ENCODE measurements around the gene ADGRF3. TPM values are rescaled to one million over a fixed set of nuclear protein-coding genes. Genes with fewer than 3 reads are reported as not detected.

The ADGRF3 gene
- total and polyA plus RNA-seq, 2 of the 8 experiments (the other 6 are each of a cell fraction or from before 2014, with no cell fraction given), result 0.54 to 0.69 TPM

GRCh38 chr2:26283606-26284005, 63.0 kb downstream of the ADGRF3 start:
- no peak overlapping the region for H4K5ac ChIP-seq (ENCODE audit: insufficient read length, low read depth, low read length)
- H3K4me1 ChIP-seq (replicated peaks in 1 of 4; ENCODE audit: control insufficient read depth in 3 of 4, insufficient read depth in 4 of 4, low read length in 3 of 4), result no peaks in the 10 kb centered on the region
- FAIRE-seq (no peak), DNase-seq (ENCODE audit: low read depth in 1 of 2, low spot score in 2 of 2) (no peak)
- H2BK12ac ChIP-seq (ENCODE audit: low read depth, low read length), result no peak overlapping the region
- H3K36me3 ChIP-seq (ENCODE audit: control insufficient read depth in 2 of 4, insufficient read depth in 4 of 4, low read length in 3 of 4), result peaks cover 5 to 55% (median 26%) of the 10 kb centered on the region in 4 experiments; a peak in 7 of 8 replicates
- H3K4ac ChIP-seq (replicated peaks; ENCODE audit: insufficient read length, low read depth, low read length), result no peak overlapping the region
- H2BK5ac ChIP-seq (ENCODE audit: low read depth, low read length), result no peak overlapping the region
- H3K23me2 ChIP-seq (ENCODE audit: low read depth, low read length), result no peaks in the 10 kb centered on the region
- no peaks in the 10 kb centered on the region for H3K9me3 ChIP-seq (ENCODE audit: insufficient read depth in 2 of 2, low read depth in 1 of 2, low read length in 1 of 2)
- no peak overlapping the region for H3K4me2 ChIP-seq (ENCODE audit: insufficient read depth in 1 of 2, low read depth in 2 of 2, low read length in 2 of 2)
- H3K27me3 ChIP-seq (replicated peaks in 1 of 4; ENCODE audit: control insufficient read depth in 3 of 4, extremely low read depth in 1 of 4, insufficient read depth in 3 of 4, low read length in 3 of 4), result no peaks in the 10 kb centered on the region
- no peak overlapping the region for H2BK120ac ChIP-seq (replicated peaks; ENCODE audit: low read depth, low read length)
- POLR2A ChIA-PET (ENCODE audit: partially characterized antibody), result interaction anchor here (1.4 kb wide), 1 partner anchor 32 kb away, joined by 3 read pairs; no protein-coding TSS in a partner anchor
- H3K4me3 ChIP-seq (ENCODE audit: extremely low read depth in 1 of 4, insufficient read depth in 2 of 4, low read depth in 3 of 4, low read length in 4 of 4), result no peak overlapping the region
- H2AK5ac ChIP-seq (ENCODE audit: low read depth, low read length), result no peak overlapping the region
- WGBS, 2 experiments (ENCODE audit: extremely low coverage in 1 of 2, insufficient coverage in 1 of 2, insufficient read length in 1 of 2, insufficient replicate concordance in 2 of 2, low coverage in 1 of 2, low lambda C conversion rate in 2 of 2, missing lambda C conversion rate in 1 of 2), result 98% methylated on average over 2 of the region's 2 CpGs; no CpG with 5 or more reads in 1 of the 2 experiments
- H3K79me2 ChIP-seq (ENCODE audit: control insufficient read depth in 1 of 2, insufficient read depth in 2 of 2, low read length in 2 of 2), result no peaks in the 10 kb centered on the region
- no peak overlapping the region for H2AFZ ChIP-seq (ENCODE audit: low read length)
- H3K27ac ChIP-seq (ENCODE audit: low read depth, low read length), result no peak overlapping the region
- no peak overlapping the region for H3K9ac ChIP-seq (replicated peaks in 1 of 4; ENCODE audit: extremely low read depth in 1 of 4, low read depth in 3 of 4, low read length in 3 of 4)
- CTCF ChIA-PET (ENCODE audit: partially characterized antibody), result interaction anchor here (0.6 to 1.1 kb wide), 3 partner anchors 47 to 1845 kb away, joined by 3 read pairs; no protein-coding TSS in a partner anchor
- no peaks in the 10 kb centered on the region; the same call in 1 of the 2 replicates for H3K79me1 ChIP-seq (ENCODE audit: low read depth, low read length)
- no peak overlapping the region for H2BK15ac ChIP-seq (ENCODE audit: low read length)
- H3K23ac ChIP-seq (ENCODE audit: insufficient read length), result no peak overlapping the region
- no peak overlapping the region for H4K8ac ChIP-seq (ENCODE audit: extremely low read depth, insufficient read depth, low read length)
- H3K18ac ChIP-seq (ENCODE audit: extremely low read depth, low read length), result no peak overlapping the region
- H2BK20ac ChIP-seq (ENCODE audit: low read length), result no peak overlapping the region
- H3K14ac ChIP-seq (ENCODE audit: insufficient read length), result no peak overlapping the region
- no peak overlapping the region for H4K91ac ChIP-seq (replicated peaks; ENCODE audit: insufficient read length, low read length)
- H4K20me1 ChIP-seq (replicated peaks in 1 of 2; ENCODE audit: control insufficient read depth in 1 of 2, insufficient read depth in 2 of 2, low read length in 2 of 2), result no peaks in the 10 kb centered on the region
- no peak overlapping the region for H3K56ac ChIP-seq (replicated peaks; ENCODE audit: insufficient read length, low read depth, low read length)
- TF ChIP-seq NANOG (IDR thresholded peaks at IDR 0.05; ENCODE audit: insufficient read depth, low read depth, low read length, poor library complexity, severe bottlenecking) (no peak), CHD2 (IDR thresholded peaks at IDR 0.05; ENCODE audit: low read length) (no peak), RXRA (IDR thresholded peaks at IDR 0.05; ENCODE audit: insufficient read depth, low read depth, low read length) (no peak), RNF2 (IDR thresholded peaks at IDR 0.05; ENCODE audit: borderline replicate concordance, low read depth, low read length, missing control alignments, poor library complexity, severe bottlenecking) (no peak), JUN (IDR thresholded peaks at IDR 0.05; ENCODE audit: low read depth, low read length) (no peak), SUZ12 (IDR thresholded peaks at IDR 0.05; ENCODE audit: low read length) (no peak), CTCF (IDR thresholded peaks at IDR 0.05; ENCODE audit: control extremely low read depth in 1 of 3, insufficient read depth in 1 of 3, low read depth in 1 of 3, low read length in 3 of 3) (no peak), CEBPB (IDR thresholded peaks at IDR 0.05; ENCODE audit: low read depth, low read length) (no peak), KDM5A (IDR thresholded peaks at IDR 0.05; ENCODE audit: low read length) (no peak)
- TF ChIP-seq, protein P1, sequence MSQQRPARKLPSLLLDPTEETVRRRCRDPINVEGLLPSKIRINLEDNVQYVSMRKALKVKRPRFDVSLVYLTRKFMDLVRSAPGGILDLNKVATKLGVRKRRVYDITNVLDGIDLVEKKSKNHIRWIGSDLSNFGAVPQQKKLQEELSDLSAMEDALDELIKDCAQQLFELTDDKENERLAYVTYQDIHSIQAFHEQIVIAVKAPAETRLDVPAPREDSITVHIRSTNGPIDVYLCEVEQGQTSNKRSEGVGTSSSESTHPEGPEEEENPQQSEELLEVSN (IDR thresholded peaks at IDR 0.05), result no peak
